Glomerular visceral epithelial cell (primary cell): ENCODE measurements around the gene ALPG.
A peak's percentile ranks its signal among the peaks of the same experiment; 100 is the strongest.
"Not testable (repeated sequence)": the region's sequence is repeated elsewhere in the genome, so short reads cannot be mapped to it uniquely, and the experiment has no call there.

Experiments used
- DNase-seq: peaks from one replicate; pipeline ENCODE4 v3.0.0-alpha.2; 2016; ENCODE audit errors: extremely low spot score

Gene ALPG

GRCh38 chr2:232377319-232377718 is 29.3 kb upstream of the ALPG start:
- DNase-seq, result no peak

DNA sequence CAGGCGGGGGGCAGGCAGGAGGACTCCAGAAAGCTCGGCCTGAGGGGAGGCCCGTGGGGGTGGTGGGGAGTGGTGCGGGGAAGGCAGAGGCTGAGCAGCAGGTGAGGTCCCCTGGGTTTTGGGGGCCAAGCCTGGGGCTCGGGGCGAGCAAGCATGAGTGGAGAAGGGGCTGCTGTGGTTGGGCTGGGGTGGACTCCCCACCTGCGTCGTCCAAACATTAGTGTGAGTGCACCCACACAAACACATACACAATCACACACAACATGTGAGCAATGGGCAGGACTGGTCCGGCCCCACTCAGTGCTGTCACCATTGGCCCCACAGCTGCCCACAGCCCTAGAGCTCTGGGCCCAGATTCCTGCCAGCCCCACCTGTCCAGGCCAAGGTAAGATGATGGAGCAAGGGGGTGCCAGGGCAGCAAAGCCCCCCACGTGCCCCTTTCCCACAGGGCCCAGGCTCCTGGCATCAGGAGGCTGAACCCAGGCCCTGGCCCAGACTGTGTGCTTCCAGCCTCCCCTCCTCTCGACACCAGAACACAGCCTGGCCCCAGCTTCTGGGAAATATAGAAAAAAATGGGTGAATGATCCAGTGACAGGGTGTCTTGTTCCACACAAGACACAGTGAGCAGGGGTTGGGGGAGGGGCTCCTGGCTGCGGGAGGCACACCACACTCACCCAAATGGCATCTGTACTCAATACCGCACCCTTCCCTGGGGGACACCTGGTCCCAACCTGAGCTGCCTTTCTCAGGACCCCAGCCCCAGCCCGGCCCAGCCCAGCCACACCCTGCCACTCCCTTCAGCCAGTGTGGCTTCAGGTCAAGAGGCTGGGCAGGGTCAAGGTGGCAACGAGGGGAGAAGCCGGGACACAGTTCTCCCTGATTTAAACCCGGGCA is 28.6 kb upstream of the ALPG start:
- DNase-seq, result no peak

DNA sequence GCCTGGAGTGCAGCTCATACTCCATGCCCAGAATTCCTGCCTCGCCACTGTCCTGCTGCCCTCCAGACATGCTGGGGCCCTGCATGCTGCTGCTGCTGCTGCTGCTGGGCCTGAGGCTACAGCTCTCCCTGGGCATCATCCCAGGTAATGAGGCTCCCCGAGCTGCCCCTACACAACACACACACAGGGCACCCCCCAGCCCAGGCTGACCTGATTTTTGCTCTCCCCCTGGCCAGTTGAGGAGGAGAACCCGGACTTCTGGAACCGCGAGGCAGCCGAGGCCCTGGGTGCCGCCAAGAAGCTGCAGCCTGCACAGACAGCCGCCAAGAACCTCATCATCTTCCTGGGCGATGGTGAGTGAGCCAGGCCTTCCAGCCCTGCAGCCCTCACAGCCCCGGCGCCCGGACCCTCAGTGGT is 27.9 kb upstream of the ALPG start, which contains the start of gene ALPP:
TSS of gene ALPP (plus strand) at position 17 of the 417 bp plus-strand sequence. CDS start at position 69, 52 bp downstream.
- not testable (repeated sequence) for DNase-seq

DNA sequence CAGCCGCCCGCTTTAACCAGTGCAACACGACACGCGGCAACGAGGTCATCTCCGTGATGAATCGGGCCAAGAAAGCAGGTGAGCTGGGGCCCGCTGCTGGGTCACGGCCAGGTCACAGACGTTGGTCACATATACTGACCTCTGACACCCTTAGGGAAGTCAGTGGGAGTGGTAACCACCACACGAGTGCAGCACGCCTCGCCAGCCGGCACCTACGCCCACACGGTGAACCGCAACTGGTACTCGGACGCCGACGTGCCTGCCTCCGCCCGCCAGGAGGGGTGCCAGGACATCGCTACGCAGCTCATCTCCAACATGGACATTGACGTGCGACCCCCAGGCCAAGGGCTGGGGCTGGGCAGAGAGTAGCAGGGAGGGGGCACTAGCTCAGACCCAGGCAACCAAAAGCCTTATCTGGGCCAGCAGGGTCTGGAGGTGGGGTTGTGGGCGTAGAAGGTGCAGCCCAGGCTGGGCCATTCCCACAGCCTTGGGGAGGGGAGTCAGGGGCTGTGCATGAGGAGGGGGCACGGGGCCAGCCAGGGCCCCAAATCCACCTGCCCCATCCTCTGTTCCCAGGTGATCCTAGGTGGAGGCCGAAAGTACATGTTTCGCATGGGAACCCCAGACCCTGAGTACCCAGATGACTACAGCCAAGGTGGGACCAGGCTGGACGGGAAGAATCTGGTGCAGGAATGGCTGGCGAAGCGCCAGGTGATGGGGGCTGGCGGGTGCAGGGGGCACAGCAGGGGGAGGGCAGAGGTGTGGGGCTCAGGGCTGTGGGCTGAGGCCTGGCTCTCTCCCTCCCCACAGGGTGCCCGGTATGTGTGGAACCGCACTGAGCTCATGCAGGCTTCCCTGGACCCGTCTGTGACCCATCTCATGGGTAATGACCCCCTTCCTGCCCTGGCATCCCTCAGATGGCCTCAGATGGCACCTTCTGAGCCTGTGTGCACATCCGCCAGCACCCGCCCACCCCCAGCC is 26.7 kb upstream of the ALPG start:
- not testable (repeated sequence) for DNase-seq

GRCh38 chr2:232381204-232382031 is 25.2 kb upstream of the ALPG start:
- DNase-seq, result not testable (repeated sequence)

DNA sequence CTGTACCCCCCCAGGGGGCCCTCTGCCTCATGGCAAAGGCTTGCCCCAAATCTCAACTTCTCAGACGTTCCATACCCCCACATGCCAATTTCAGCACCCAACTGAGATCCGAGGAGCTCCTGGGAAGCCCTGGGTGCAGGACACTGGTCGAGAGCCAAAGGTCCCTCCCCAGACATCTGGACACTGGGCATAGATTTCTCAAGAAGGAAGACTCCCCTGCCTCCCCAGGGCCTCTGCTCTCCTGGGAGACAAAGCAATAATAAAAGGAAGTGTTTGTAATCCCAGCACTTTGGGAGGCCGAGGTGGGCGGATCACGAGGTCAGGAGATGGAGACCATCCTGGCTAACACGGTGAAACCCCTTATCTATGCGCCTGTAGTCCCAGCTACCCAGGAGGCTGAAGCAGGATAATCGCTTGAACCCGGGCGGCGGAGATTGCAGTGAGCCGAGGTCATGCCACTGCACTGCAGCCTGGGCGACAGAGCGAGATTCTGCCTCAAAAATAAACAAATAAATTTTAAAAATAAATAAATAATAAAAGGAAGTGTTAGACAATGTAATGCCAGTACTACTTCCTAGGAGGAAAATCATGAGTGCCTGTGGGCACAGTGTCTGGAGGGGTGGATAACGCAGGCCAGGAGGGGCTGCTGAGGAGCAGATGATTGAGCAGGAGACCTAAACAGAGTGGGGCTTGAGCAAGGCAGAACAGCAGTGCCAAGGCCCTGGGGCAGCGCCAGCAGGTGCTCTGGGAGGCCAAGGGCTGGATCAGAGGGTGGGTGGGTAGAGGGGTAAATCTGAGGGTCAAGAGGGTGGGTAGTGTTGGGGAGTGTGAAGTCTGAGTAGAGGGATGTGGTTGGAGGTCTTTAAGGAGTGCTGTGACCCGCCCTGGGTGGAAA is 24.1 kb upstream of the ALPG start:
- no peak for DNase-seq

- no peak for DNase-seq
Measured at GRCh38 chr2:232384466-232384865, 22.2 kb upstream of the ALPG start.

DNA sequence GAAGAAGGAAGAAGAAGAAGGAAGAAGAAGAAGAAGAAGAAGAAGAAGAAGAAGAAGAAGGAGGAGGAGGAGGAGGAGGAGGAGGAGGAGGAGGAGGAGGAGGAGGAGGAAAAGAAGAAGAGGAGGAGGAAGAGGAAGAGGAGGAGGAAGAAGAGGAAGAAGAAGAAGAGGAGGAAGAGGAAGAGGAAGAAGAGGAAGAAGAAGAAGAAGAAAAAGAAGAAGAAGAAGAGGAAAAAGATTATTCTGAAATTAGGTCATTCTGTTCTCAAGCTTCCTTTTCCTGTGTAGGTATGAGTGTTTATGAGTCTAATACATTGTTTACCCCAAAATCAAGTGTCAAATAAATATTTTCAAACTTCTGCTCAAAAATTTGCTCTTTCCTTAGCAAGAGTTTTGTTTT is 21.6 kb upstream of the ALPG start:
- DNase-seq, result not testable (repeated sequence)

GRCh38 chr2:232385660-232386489 is 20.8 kb upstream of the ALPG start:
- peak; percentile 85 for DNase-seq

GRCh38 chr2:232386490-232386739 is 20.2 kb upstream of the ALPG start:
- no peak for DNase-seq

- DNase-seq, result peak; percentile 19
Measured at GRCh38 chr2:232386740-232387450, 19.7 kb upstream of the ALPG start.

- DNase-seq, result no peak
Measured at GRCh38 chr2:232387451-232388171, 19.0 kb upstream of the ALPG start.

DNA sequence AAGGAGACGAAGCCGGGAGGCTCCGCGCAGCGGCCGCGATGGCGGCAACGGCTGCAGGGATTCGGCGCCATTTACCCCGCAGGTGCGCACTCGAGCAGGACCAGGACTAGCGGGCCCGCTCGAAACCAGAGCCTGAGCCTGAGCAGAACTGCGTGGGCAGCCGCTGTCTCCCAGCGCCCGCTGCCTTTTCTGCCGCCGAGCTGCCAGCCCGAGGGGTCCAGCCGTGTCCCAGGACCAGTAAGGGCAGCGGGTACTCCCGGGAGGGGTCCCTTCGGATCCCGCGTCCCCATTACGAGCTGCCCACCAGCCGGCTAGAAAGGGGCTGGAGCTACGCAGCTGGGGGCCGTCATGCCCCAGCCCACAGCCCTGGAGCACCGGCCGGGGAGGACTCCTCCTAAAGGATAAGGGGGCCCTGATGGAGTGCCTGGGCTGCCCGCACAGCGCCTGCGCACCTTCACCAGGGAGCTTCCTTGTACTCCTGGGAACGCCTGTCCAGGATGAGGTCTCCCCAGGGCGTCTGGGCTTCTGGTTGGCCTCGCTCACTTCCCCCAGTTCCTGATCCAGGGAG is 18.2 kb upstream of the ALPG start:
- no peak for DNase-seq

- peak; percentile 79 for DNase-seq
Measured at GRCh38 chr2:232389327-232389726, 17.3 kb upstream of the ALPG start.

DNA sequence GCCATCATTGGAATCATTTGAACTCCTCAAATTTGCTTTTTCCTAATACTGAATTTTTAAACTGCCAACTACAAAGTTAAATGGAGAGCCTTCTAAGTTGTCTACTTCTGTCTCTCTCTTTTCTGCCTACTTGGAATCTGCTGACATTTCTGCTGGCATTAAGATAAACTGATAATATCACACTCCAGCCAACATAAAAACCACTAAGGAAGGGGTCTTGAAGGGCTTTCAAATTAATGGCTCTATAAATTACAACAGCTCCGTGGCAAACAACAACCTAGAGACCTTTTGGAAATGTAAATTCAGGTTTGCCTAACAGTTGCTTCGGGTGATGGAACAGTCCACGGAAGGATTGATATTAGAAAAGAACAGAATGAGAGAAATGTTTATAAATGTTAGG is 16.0 kb upstream of the ALPG start:
- DNase-seq, result no peak

DNA sequence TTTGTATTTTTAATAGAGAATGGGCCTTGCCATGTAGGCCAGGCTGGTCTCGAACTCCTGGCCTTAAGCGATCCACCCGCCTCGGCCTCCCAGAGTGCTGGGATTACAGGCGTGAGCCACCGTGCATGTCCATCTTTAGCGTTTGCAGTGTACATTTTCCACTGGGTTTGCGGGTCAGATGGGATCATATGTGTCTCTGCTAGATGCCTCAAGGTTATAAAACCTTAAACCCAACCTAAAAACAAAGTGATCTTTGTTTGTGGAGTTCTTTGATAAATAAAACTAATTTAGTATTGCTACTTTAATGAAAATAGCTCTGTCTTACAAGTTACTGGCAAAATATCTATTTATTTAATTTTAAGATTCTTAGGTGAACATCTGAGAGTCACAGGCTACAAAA is 13.1 kb upstream of the ALPG start:
- no peak for DNase-seq

DNA sequence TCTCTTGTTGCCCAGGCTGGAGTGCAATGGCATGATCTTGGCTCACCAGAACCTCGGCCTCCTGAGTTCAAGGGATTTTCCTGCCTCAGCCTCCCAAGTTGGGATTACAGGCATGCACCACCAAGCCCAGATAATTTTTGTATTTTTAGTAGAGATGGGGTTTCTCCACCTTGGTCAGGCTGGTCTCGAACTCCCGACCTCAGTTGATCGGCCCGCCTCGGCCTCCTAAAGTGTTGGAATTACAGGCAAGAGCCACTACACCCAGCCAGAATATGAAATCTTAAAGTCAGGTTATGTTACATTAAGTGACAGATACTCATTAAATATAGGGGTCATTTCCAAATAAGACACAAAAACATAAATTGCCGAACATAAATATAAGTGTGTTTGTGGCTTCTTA is 12.2 kb upstream of the ALPG start:
- not testable (repeated sequence) for DNase-seq

- DNase-seq, result no peak
Measured at GRCh38 chr2:232395586-232395985, 11.1 kb upstream of the ALPG start.
